GM18499 (cell line): Measurements from ENCODE around the gene LENG1.

Source experiments
- ATAC-seq: cut with Tn5 transposase; IDR thresholded peaks from one replicate; pipeline ENCODE4 v1.9.1; 2021; ENCODE audit warnings: moderate number of reproducible peaks; ENCODE audit not compliant: insufficient read depth, unreplicated experiment

LENG1 gene

GRCh38 chr19:54121259-54121658, 38.3 kb downstream of the LENG1 start:
- ATAC-seq, result no peak

- ATAC-seq, result peak; percentile 64
These were observed 44.1 kb downstream of the LENG1 start, which contains the start of the genes PRPF31 and TFPT for GRCh38 chr19:54115109-54116063. TSS of gene PRPF31 (plus strand) at chr19:54115754. CDS start at chr19:54118279, 2,525 bp downstream. TSS of gene TFPT (minus strand) at chr19:54115657. CDS start at chr19:54115269, 388 bp downstream.

GRCh38 chr19:54114340-54115108, 45.0 kb downstream of the LENG1 start:
- no peak for ATAC-seq

GRCh38 chr19:54109651-54110050, 49.9 kb downstream of the LENG1 start:
- ATAC-seq, result no peak

- ATAC-seq, result no peak
These were observed 51.0 kb downstream of the LENG1 start for GRCh38 chr19:54108496-54108895.

GRCh38 chr19:54107876-54108490, 51.5 kb downstream of the LENG1 start:
- ATAC-seq, result no peak

- ATAC-seq, result no peak
These were observed 52.8 kb downstream of the LENG1 start for GRCh38 chr19:54106716-54107115.

GRCh38 chr19:54105796-54106195, 53.7 kb downstream of the LENG1 start:
- no peak for ATAC-seq
